ENCODE measurements around the gene LYRM7. TPM values are rescaled to one million over a fixed set of nuclear protein-coding genes. Genes with fewer than 3 reads are reported as not detected.

LYRM7 gene
- total RNA-seq, 1 donor from 2014 or later, result 3.9 TPM

- TF ChIP-seq POLR2A (IDR thresholded peaks at IDR 0.05), result no peak
- TF ChIP-seq POLR2AphosphoS5 (IDR thresholded peaks at IDR 0.05; ENCODE audit: insufficient read depth in 1 of 2, low read depth in 1 of 2), result no peak
- no peak for TF ChIP-seq CTCF (IDR thresholded peaks at IDR 0.05)
- Histone ChIP-seq H3K27ac (no peak overlapping the region), H3K9me3 (no peaks in the 10 kb centered on the region), H3K36me3 (peaks cover 0 to 4% of the 10 kb centered on the region in 2 donors), H3K27me3 (no peaks in the 10 kb centered on the region), H3K4me3 (no peak overlapping the region), H3K4me1 (no peaks in the 10 kb centered on the region)
- intact Hi-C loops (cut with DNase I), result no loop called here
- DNase-seq (ENCODE audit: extremely low spot score in 2 of 2), result no peak
These were observed 72.0 kb downstream of the LYRM7 start for GRCh38 chr5:131242728-131243255.

GRCh38 chr5:131245312-131245711 lies 74.6 kb downstream of the LYRM7 start:
- no peak overlapping the region for H3K4me3 ChIP-seq
- peaks cover 0 to 4% of the 10 kb centered on the region in 2 donors for H3K36me3 ChIP-seq
- H3K9me3 ChIP-seq, result no peaks in the 10 kb centered on the region
- DNase-seq (ENCODE audit: extremely low spot score in 2 of 2), result no peak
- no peak overlapping the region for H3K27ac ChIP-seq
- H3K27me3 ChIP-seq, result no peaks in the 10 kb centered on the region
- TF ChIP-seq CTCF (IDR thresholded peaks at IDR 0.05) (no peak), POLR2AphosphoS5 (IDR thresholded peaks at IDR 0.05; ENCODE audit: insufficient read depth in 1 of 2, low read depth in 1 of 2) (no peak), POLR2A (IDR thresholded peaks at IDR 0.05) (no peak)
- H3K4me1 ChIP-seq, result no peaks in the 10 kb centered on the region
- intact Hi-C loops (cut with DNase I), result no loop called here

- Histone ChIP-seq H3K27ac (no peak overlapping the region), H3K4me3 (no peak overlapping the region), H3K4me1 (no peaks in the 10 kb centered on the region), H3K36me3 (peaks cover 0 to 4% of the 10 kb centered on the region in 2 donors), H3K27me3 (no peaks in the 10 kb centered on the region), H3K9me3 (no peaks in the 10 kb centered on the region)
- DNase-seq (ENCODE audit: extremely low spot score in 2 of 2), result no peak
- no peak for TF ChIP-seq POLR2AphosphoS5 (IDR thresholded peaks at IDR 0.05; ENCODE audit: insufficient read depth in 1 of 2, low read depth in 1 of 2)
- TF ChIP-seq POLR2A (IDR thresholded peaks at IDR 0.05), result no peak
- no peak for TF ChIP-seq CTCF (IDR thresholded peaks at IDR 0.05)
- intact Hi-C loops (cut with DNase I), result no loop called here
These were observed 75.2 kb downstream of the LYRM7 start for GRCh38 chr5:131245948-131246347.

- Histone ChIP-seq H3K9me3 (no peaks in the 10 kb centered on the region), H3K36me3 (peaks cover 0 to 4% of the 10 kb centered on the region in 2 donors), H3K27ac (no peak overlapping the region), H3K4me3 (no peak overlapping the region), H3K27me3 (no peaks in the 10 kb centered on the region), H3K4me1 (no peaks in the 10 kb centered on the region)
- no peak for DNase-seq (ENCODE audit: extremely low spot score in 2 of 2)
- intact Hi-C loops (cut with DNase I), result no loop called here
- TF ChIP-seq CTCF (IDR thresholded peaks at IDR 0.05) (no peak), POLR2A (IDR thresholded peaks at IDR 0.05) (no peak), POLR2AphosphoS5 (IDR thresholded peaks at IDR 0.05; ENCODE audit: insufficient read depth in 1 of 2, low read depth in 1 of 2) (no peak)
These were observed 75.8 kb downstream of the LYRM7 start for GRCh38 chr5:131246504-131246903.

- H3K4me1 ChIP-seq, result no peaks in the 10 kb centered on the region
- H3K9me3 ChIP-seq, result no peaks in the 10 kb centered on the region
- peaks cover 0 to 4% of the 10 kb centered on the region in 2 donors for H3K36me3 ChIP-seq
- TF ChIP-seq CTCF (IDR thresholded peaks at IDR 0.05), result no peak
- TF ChIP-seq POLR2A (IDR thresholded peaks at IDR 0.05), result no peak
- TF ChIP-seq POLR2AphosphoS5 (IDR thresholded peaks at IDR 0.05; ENCODE audit: insufficient read depth in 1 of 2, low read depth in 1 of 2), result no peak
- intact Hi-C loops (cut with DNase I), result no loop called here
- no peak for DNase-seq (ENCODE audit: extremely low spot score in 2 of 2)
- no peak overlapping the region for H3K4me3 ChIP-seq
- H3K27ac ChIP-seq, result no peak overlapping the region
- no peaks in the 10 kb centered on the region for H3K27me3 ChIP-seq
These were observed 80.2 kb downstream of the LYRM7 start for GRCh38 chr5:131250751-131251475.
